ENCODE measurements around the gene EPHB1. TPM values are rescaled to one million over a fixed set of nuclear protein-coding genes. Genes with fewer than 3 reads are reported as not detected.

Gene EPHB1
- total and polyA plus RNA-seq, 2 donors (not counting 3 experiments of a cell fraction or from before 2014, with no cell fraction given) = 1.3 to 5.2 TPM

DNA sequence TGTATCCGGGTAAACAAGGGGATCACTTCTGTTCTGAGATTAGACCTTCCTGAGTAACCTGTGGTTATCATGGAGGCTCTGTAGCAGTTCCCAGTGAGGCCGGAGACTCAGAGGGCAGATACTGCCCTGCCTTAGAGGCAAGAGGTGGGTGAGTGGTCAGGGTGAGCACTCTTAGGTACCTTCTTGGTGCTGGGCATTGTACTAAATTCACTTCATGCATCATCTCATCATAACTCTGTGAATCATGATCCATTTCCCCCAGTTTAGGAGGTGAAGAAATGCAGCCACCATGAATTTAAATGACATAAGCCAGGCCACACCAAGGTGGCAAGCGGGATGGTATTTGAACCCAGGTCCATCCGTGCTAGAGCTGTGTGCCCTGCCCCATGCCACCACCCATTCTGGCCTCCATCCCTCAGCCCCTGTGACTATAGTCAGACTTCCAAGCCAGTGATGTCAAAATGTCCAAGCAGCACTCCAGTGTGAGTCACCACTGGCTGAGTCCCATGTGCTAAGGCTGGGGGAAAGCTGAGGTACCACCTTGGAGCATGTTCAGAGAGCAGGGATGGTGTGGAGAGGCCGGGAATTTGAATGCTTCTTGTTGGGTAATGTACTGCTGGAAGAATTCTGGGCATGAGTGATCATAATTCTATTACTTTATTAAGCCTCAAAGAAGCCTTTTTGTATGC, 88.8 kb downstream of the EPHB1 start:
- no peaks in the 10 kb centered on the region for H3K9me1 ChIP-seq (replicated peaks; ENCODE audit: control insufficient read depth, extremely low read depth, insufficient read depth, low read length)
- H3K27ac ChIP-seq (ENCODE audit: insufficient read depth, low read depth, low read length) = no peak overlapping the region
- FAIRE-seq = no peak
- dilution Hi-C loops (cut with MboI; ENCODE audit: extremely low pct_ligation_motif_present, low sequenced_read_pairs) (no loop called here), intact Hi-C loops (cut with micrococcal nuclease) (no loop called here)
- no peak overlapping the region for H2AFZ ChIP-seq (ENCODE audit: low read depth, low read length)
- H3K4me1 ChIP-seq (ENCODE audit: control insufficient read depth, extremely low read depth, insufficient read depth, low read length) = no peaks in the 10 kb centered on the region
- no peaks in the 10 kb centered on the region for H3K79me2 ChIP-seq (ENCODE audit: control insufficient read depth, insufficient read depth, low read length)
- H3K27me3 ChIP-seq (ENCODE audit: control insufficient read depth in 2 of 2, insufficient read depth in 2 of 2, low read length in 2 of 2) = no peaks in the 10 kb centered on the region
- DNase-seq (ENCODE audit: low read depth, low spot score) = no peak
- no peaks in the 10 kb centered on the region for H3K9me3 ChIP-seq (replicated peaks; ENCODE audit: control insufficient read depth, insufficient read depth, low read length)
- CTCF ChIA-PET = no interaction called here
- no peak overlapping the region for H3K4me2 ChIP-seq (ENCODE audit: insufficient read depth, low read length)
- no peak overlapping the region for H3K9ac ChIP-seq (replicated peaks; ENCODE audit: extremely low read depth, insufficient read depth, low read length)
- no TSS peak for BruUV-seq (replicated peaks)
- H3K36me3 ChIP-seq (ENCODE audit: control insufficient read depth in 2 of 2, extremely low read depth in 1 of 2, insufficient read depth in 2 of 2, low read length in 2 of 2) = no peaks in the 10 kb centered on the region
- no peaks in the 10 kb centered on the region for H4K20me1 ChIP-seq (replicated peaks; ENCODE audit: control insufficient read depth, extremely low read depth, insufficient read depth, low read length)
- H3K4me3 ChIP-seq (replicated peaks in 1 of 3; ENCODE audit: insufficient read depth in 1 of 3, low read depth in 1 of 3, low read length in 3 of 3) = no peak overlapping the region
- POLR2A ChIA-PET = no interaction called here
- no peak for TF ChIP-seq EZH2 (IDR thresholded peaks at IDR 0.05; ENCODE audit: borderline replicate concordance, low read depth, low read length, severe bottlenecking)
- TF ChIP-seq FOS (IDR thresholded peaks at IDR 0.05; ENCODE audit: borderline replicate concordance, insufficient read depth, low read length) = no peak
- no peak for TF ChIP-seq GATA2 (IDR thresholded peaks at IDR 0.05; ENCODE audit: insufficient read depth, insufficient read length, low read depth, low read length)
- TF ChIP-seq, protein P1, sequence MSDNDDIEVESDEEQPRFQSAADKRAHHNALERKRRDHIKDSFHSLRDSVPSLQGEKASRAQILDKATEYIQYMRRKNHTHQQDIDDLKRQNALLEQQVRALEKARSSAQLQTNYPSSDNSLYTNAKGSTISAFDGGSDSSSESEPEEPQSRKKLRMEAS (IDR thresholded peaks at IDR 0.05; ENCODE audit: insufficient read depth, insufficient read length) = no peak
- no peak for TF ChIP-seq MYC (IDR thresholded peaks at IDR 0.05; ENCODE audit: low read depth, low read length)
- TF ChIP-seq JUN (IDR thresholded peaks at IDR 0.05; ENCODE audit: borderline replicate concordance, insufficient read depth, insufficient read length, low read depth) = no peak
- TF ChIP-seq, protein P2, sequence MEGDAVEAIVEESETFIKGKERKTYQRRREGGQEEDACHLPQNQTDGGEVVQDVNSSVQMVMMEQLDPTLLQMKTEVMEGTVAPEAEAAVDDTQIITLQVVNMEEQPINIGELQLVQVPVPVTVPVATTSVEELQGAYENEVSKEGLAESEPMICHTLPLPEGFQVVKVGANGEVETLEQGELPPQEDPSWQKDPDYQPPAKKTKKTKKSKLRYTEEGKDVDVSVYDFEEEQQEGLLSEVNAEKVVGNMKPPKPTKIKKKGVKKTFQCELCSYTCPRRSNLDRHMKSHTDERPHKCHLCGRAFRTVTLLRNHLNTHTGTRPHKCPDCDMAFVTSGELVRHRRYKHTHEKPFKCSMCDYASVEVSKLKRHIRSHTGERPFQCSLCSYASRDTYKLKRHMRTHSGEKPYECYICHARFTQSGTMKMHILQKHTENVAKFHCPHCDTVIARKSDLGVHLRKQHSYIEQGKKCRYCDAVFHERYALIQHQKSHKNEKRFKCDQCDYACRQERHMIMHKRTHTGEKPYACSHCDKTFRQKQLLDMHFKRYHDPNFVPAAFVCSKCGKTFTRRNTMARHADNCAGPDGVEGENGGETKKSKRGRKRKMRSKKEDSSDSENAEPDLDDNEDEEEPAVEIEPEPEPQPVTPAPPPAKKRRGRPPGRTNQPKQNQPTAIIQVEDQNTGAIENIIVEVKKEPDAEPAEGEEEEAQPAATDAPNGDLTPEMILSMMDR (IDR thresholded peaks at IDR 0.05; ENCODE audit: extremely low read depth in 1 of 2, insufficient read depth in 1 of 2, low read depth in 1 of 2, low read length in 2 of 2) = no peak
- TF ChIP-seq POLR2AphosphoS5 (IDR thresholded peaks at IDR 0.05; ENCODE audit: insufficient read depth, low read depth, low read length) = no peak
- no peak for TF ChIP-seq POLR2A (IDR thresholded peaks at IDR 0.05; ENCODE audit: low read depth, low read length)
